ENCODE results near the gene CLDN7.
A peak's percentile ranks its signal among the peaks of the same experiment; 100 is the strongest.

The CLDN7 gene

DNA sequence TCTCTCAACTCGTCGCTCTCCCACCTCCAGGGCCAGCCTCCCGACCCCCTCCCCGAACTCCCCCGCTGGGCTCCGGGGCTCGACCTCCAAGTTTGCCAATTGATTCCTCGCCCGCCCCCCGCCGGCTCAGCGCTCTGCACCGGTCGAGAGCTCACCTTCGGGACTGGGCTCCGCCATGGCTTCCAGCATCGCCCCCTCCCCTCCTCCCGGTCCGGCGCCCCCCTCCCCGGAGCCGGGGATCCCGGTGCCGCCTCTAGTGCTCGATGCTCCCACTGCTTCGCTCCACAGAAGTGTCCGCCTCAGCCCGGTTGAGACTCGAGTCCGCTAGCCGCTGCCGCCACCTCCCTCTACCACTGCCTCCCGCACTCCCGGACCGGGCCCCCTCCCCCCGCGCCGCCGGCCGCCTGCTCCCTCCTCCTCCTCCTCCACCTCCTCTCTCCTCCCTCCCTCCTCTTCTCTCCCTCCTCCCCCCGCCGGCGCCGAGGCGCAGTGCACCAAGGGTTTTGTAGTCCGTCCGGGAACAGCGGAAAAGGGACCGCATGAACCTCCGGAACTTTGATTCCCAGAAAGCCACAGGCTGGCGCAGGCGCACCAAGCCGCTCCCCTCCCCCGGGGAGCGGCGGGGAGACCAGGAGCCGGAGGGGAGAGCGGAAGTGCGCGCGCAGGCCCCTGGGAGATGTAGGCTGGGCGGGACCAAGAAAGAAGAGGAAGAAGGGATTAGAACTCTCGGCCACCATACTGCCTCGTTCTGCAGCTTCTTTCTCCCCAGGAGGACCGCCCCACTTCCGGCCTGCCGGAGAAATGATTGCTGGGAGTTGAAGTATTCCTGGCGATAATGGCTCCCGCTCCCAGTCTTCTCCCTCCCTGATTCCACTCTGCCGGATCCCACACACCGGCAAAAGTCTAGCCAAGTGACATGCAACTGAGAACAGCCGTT is 22.9 kb downstream of the CLDN7 start, which contains the start of gene PHF23:
PHF23 (minus strand) TSS at position 367 of the 937 bp plus-strand sequence; CDS start at position 189, 178 bp downstream.
- TF ChIP-seq, protein P1, sequence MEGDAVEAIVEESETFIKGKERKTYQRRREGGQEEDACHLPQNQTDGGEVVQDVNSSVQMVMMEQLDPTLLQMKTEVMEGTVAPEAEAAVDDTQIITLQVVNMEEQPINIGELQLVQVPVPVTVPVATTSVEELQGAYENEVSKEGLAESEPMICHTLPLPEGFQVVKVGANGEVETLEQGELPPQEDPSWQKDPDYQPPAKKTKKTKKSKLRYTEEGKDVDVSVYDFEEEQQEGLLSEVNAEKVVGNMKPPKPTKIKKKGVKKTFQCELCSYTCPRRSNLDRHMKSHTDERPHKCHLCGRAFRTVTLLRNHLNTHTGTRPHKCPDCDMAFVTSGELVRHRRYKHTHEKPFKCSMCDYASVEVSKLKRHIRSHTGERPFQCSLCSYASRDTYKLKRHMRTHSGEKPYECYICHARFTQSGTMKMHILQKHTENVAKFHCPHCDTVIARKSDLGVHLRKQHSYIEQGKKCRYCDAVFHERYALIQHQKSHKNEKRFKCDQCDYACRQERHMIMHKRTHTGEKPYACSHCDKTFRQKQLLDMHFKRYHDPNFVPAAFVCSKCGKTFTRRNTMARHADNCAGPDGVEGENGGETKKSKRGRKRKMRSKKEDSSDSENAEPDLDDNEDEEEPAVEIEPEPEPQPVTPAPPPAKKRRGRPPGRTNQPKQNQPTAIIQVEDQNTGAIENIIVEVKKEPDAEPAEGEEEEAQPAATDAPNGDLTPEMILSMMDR (IDR thresholded peaks at IDR 0.05; ENCODE audit: insufficient read depth, missing control alignments): no peak
- FAIRE-seq: no peak

DNA sequence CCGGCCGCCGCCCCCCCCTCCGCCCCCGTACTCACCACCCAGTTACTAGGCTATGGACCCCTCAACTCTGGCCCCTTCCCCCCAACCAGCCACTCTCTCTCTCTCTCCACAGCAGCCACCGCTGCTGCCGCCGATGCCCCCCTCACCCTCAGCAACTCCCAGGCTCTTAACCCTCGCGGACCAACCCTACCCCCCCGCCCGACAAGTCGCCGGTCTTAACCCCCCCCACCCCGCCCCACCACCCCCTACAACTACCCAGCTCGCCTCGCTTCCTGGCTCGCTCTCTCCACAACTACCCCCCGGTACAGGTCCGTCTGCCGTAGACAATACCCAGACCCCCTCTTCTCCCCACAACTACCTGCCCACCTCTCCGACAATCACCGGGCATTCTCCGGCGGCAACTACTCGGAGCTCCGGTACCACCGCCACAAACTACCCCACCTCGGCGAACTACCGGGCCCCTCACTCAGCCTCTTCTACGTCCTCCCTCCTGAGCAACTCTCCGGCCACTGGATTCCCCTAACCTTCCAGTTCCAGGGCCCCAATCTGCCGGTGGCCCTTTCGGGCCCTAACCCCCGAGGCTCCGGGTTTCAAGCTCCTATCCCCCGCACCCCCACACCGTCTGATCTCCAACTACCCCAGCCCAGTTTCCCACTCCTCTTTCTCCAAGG is 23.7 kb downstream of the CLDN7 start:
- TF ChIP-seq, protein P1 (IDR thresholded peaks at IDR 0.05; ENCODE audit: insufficient read depth, missing control alignments): no peak
- peak; percentile 46 for DNase-seq (ENCODE audit: insufficient read length, low spot score)
- no peak for FAIRE-seq

More for the DNA sequence above, 22.9 kb downstream of the CLDN7 start, which contains the start of gene PHF23:
- DNase-seq (ENCODE audit: insufficient read length, low spot score): peak; percentile 90

DNA sequence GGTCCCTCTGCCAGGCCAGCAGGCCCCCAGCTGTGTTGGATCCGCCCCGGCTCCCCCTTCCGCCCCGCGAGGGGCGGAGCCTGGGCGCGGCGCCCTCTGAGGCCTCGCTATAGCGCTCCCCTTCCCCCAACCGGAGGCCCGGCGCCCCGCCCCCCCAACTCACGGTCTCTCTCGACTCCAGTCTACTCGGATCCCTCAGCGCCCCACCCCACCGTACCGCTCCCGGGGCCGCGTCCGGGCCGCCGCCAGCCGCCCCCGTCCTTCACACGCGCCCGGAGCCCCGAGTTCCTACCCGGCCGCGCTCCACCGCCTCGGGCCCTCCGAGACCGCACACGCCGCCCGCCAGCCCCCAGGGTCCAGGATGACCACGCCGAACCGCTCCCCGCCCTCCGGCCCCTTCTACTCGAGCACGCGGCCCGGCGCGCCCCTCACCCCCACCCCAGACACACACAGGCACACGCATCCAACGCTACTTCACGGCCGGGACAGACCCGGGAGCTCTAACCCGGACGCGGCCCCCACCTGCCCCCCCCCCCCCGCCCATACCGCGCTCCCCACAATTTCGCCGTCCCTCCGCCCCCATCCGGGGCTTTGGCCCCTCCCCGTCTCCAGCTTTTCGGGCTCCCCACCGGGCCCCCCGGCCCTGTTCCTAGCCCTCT is 24.4 kb downstream of the CLDN7 start:
- TF ChIP-seq, protein P1 (IDR thresholded peaks at IDR 0.05; ENCODE audit: insufficient read depth, missing control alignments): no peak
- FAIRE-seq: no peak
- DNase-seq (ENCODE audit: insufficient read length, low spot score): peak; percentile 71

DNA sequence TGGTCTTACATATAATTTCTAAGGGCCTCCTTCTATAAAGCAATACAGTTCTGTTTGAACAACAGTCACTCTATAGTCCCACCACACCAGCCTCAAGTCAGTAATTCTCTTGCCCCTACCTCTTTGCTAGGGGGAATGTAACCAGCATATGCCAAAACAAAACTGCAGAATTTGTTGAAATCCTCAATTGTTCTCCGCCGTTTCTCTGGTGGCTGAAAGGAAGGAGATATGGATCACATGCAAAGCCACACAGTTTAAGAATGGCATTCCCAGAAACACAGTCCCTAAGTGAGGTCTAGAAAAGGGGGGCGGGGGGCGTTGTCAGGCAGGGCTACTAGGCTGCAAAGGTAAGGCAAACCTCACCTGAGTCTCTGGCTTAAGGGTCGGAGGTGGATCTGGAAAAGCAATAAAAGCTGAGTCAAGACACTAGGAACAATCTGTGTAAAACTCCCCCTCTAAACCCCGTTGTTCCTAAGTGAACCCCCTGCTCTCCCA is 25.0 kb downstream of the CLDN7 start:
- TF ChIP-seq, protein P1 (IDR thresholded peaks at IDR 0.05; ENCODE audit: insufficient read depth, missing control alignments): no peak
- no peak for FAIRE-seq
- DNase-seq (ENCODE audit: insufficient read length, low spot score): no peak

DNA sequence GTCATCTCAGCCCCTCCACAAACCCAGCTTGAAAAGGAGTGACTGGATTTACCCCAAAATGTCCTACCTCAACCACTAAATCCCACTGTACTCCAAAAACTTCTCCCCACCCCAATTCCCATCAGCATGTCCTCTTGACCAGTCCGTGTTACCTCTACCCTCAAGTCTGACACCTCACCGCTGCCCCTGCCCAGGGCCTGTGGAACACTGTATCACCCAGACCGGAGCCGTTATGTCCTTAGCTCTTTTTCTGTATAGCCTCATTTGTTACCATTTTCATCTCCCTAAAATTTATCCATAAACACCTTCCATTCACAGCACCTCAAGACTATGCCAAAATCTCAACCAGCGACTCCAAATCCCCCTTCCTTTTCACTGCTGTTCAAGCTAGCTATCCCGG is 25.5 kb downstream of the CLDN7 start:
- FAIRE-seq (no peak), DNase-seq (ENCODE audit: insufficient read length, low spot score) (no peak)
- TF ChIP-seq, protein P1 (IDR thresholded peaks at IDR 0.05; ENCODE audit: insufficient read depth, missing control alignments): no peak

DNA sequence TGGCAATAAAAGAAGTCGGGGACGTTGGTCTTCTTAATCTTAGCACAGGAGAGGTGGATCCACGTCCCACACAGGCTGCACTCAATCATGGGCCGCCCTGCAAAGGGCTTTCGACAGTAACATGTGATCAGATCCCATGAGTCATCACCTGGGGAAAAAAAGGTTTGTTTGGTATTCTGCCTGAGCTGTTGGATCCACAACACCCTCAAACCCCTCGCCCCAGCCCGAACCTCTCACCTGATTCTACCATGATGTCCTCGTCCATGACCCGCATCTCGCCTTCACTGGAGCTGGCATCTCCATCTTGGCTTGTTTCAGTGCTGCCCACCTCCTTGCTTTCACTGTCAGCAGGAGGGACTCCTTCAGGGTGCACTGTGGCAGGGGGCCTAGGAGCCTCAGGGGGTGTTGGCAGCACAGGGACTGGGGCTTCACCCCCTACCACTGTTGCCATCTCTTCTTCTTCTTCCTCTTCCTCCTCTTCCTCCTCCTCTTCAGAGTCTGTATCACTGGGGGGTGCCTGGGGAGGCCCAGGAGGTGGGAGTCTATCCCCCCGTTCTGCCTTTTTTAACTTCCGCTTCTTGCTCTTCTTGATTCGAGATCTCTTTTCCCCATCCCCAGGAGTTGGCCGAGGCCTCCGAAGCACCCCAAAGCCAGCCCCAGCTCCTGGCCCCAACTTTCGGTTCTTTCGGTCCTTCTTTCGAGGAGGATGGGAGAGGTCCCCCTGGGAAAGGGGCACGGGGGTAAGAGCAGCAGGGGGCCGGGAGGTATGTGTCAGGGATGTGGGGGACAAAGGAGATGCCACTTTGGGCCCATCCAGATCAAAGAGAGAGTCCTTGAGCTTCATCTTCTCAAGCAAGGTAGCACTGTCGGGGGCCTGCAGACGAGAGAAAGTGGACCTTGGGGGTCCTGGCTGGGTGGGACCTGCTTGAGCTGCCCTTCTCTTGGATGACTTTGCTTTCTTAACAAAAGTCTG is 26.3 kb downstream of the CLDN7 start:
- TF ChIP-seq, protein P1 (IDR thresholded peaks at IDR 0.05; ENCODE audit: insufficient read depth, missing control alignments): no peak
- FAIRE-seq (no peak), DNase-seq (ENCODE audit: insufficient read length, low spot score) (no peak)
